T-helper 2 cell treated with Interferon-gamma antibody and Interleukin-4, amounts not matched to agents 5 μg/mL and 100 μg/mL, for 36 hours (primary cell): ENCODE measurements around the gene TLX1.
"Not testable (repeated sequence)": the region's sequence is repeated elsewhere in the genome, so short reads cannot be mapped to it uniquely, and the experiment has no call there.

Source experiments
- DNase-seq: peaks from one replicate; pipeline ENCODE4 v3.0.0; 2021; ENCODE audit warnings: low spot score
- H3K27ac Mint-ChIP-seq: one replicate; pipeline ENCODE4 v1.8.0; 2021; ENCODE audit warnings: mild to moderate bottlenecking, mixed read lengths
- H3K27me3 Mint-ChIP-seq: one replicate; pipeline ENCODE4 v1.8.0; 2021; ENCODE audit warnings: low read depth, mixed read lengths
- H3K36me3 Mint-ChIP-seq: one replicate; pipeline ENCODE4 v1.8.0; 2021; ENCODE audit warnings: low read depth, mixed read lengths
- H3K4me1 Mint-ChIP-seq: one replicate; pipeline ENCODE4 v1.8.0; 2021; ENCODE audit warnings: low read depth, mixed read lengths
- H3K4me3 Mint-ChIP-seq: one replicate; pipeline ENCODE4 v1.8.0; 2022; ENCODE audit warnings: mild to moderate bottlenecking, moderate library complexity, mixed read lengths
- H3K9me3 Mint-ChIP-seq: one replicate; pipeline ENCODE4 v1.8.0; 2021; ENCODE audit warnings: mixed read lengths

TLX1 gene

DNA sequence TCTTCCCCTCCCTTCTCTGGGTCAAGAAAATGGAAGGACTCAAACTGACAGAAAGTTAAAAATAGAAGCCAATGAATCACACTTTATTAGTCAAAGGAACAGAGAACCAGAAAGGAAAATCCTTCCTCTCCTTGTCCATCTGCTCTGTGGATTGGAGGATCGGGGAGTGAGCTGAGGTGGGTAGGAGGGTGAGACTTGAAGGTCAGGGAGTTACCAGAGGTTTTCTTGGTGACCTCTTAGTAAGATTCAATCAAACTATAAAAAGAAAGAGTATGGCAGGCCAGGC lies 12.2 kb downstream of the TLX1 start:
- H3K4me3 Mint-ChIP-seq, result no peak overlapping the region

DNA sequence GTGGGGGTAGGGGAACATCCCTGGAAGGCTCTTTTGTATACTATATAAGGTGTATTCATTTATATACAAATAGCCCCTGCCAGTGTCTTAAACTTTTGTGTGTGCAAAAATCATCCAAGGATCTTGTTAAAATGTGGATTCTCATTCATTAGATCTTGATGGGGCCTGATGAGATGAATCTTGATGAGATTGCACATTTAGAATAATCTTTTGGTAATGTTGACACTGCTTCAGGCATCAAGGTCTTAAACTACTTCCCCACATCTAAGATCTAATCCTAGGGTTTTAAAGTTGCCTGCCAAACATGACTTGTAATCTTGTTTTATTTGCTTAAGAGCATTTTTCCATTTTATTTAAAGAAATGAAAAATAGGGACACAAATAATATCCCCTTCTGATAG lies 13.0 kb downstream of the TLX1 start:
- H3K27me3 Mint-ChIP-seq, result peaks cover 91% of the 10 kb centered on the region
- H3K4me1 Mint-ChIP-seq, result peaks cover 4% of the 10 kb centered on the region

More for the DNA sequence above, 12.2 kb downstream of the TLX1 start:
- Mint-ChIP-seq H3K27me3 (peaks cover 93% of the 10 kb centered on the region), H3K4me1 (peaks cover 4% of the 10 kb centered on the region), H3K36me3 (no peaks in the 10 kb centered on the region), H3K9me3 (no peaks in the 10 kb centered on the region), H3K27ac (no peak overlapping the region)
- no peak for DNase-seq

GRCh38 chr10:101145145-101145544 lies 14.0 kb downstream of the TLX1 start:
- Mint-ChIP-seq H3K27me3 (peaks cover 91% of the 10 kb centered on the region), H3K9me3 (no peaks in the 10 kb centered on the region), H3K27ac (no peak overlapping the region), H3K4me1 (peaks cover 4% of the 10 kb centered on the region), H3K36me3 (no peaks in the 10 kb centered on the region), H3K4me3 (no peak overlapping the region)
- DNase-seq, result no peak

More for the DNA sequence above, 13.0 kb downstream of the TLX1 start:
- DNase-seq, result no peak
- Mint-ChIP-seq H3K36me3 (no peaks in the 10 kb centered on the region), H3K27ac (no peak overlapping the region), H3K9me3 (no peaks in the 10 kb centered on the region), H3K4me3 (no peak overlapping the region)

GRCh38 chr10:101145750-101146391 lies 14.8 kb downstream of the TLX1 start:
- DNase-seq, result no peak
- H3K9me3 Mint-ChIP-seq, result no peaks in the 10 kb centered on the region
- H3K4me3 Mint-ChIP-seq, result no peak overlapping the region
- peaks cover 4% of the 10 kb centered on the region for H3K4me1 Mint-ChIP-seq
- H3K27me3 Mint-ChIP-seq, result peaks cover 92% of the 10 kb centered on the region
- H3K36me3 Mint-ChIP-seq, result no peaks in the 10 kb centered on the region
- H3K27ac Mint-ChIP-seq, result no peak overlapping the region

GRCh38 chr10:101146392-101147251 lies 15.5 kb downstream of the TLX1 start:
- Mint-ChIP-seq H3K27me3 (peaks cover 91% of the 10 kb centered on the region), H3K27ac (no peak overlapping the region), H3K36me3 (no peaks in the 10 kb centered on the region), H3K9me3 (no peaks in the 10 kb centered on the region), H3K4me3 (no peak overlapping the region), H3K4me1 (peaks cover 4% of the 10 kb centered on the region)
- no peak for DNase-seq

DNA sequence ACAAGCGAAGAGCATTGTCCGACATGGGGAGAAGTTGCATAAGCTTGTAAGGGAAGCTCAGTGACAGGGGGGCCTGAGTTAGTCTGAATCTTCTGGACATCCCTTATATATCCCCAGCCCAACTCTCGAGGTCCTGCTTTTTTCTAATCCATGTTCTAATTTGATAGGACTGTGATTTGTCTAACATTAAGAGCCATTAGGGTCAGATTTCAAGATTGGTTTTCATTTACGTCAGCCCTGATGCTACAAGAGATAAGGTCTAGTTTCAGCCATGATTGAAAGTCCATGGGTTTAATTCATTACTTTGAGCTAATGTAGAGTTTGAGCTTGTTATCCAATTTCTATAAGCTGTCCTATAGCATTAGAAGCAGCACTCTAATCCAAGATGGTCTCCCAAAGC lies 20.3 kb downstream of the TLX1 start:
- Mint-ChIP-seq H3K27me3 (peaks cover 57% of the 10 kb centered on the region), H3K4me1 (no peaks in the 10 kb centered on the region), H3K9me3 (no peaks in the 10 kb centered on the region), H3K36me3 (no peaks in the 10 kb centered on the region), H3K27ac (no peak overlapping the region), H3K4me3 (no peak overlapping the region)
- DNase-seq, result no peak

- H3K4me3 Mint-ChIP-seq, result no peak overlapping the region
- H3K27me3 Mint-ChIP-seq, result peaks cover 50% of the 10 kb centered on the region
- no peaks in the 10 kb centered on the region for H3K4me1 Mint-ChIP-seq
- no peak overlapping the region for H3K27ac Mint-ChIP-seq
- no peaks in the 10 kb centered on the region for H3K9me3 Mint-ChIP-seq
- DNase-seq, result no peak
- no peaks in the 10 kb centered on the region for H3K36me3 Mint-ChIP-seq
Measured at GRCh38 chr10:101152316-101152715, 21.2 kb downstream of the TLX1 start.

DNA sequence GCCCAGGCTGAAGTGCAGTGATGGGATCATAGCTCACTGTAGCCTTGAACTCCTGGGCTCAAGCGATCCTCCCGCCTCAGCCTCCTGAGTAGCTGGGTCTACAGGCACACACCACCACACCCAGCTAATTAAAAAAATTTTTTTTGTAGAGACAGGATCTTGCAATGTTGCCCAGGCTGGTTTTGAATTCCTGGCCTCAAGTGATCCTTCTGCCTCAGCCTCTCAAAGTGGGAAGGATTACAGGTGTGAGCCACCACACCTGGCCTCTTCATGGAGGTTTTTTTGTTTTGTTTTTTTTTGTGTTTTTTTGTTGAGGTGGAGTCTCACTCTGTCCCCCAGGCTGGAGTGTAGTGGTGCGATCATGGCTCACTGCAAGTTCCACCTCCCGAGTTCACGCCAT lies 23.4 kb downstream of the TLX1 start:
- not testable (repeated sequence) for H3K4me3 Mint-ChIP-seq, H3K9me3 Mint-ChIP-seq, H3K36me3 Mint-ChIP-seq, DNase-seq, H3K4me1 Mint-ChIP-seq, H3K27ac Mint-ChIP-seq
- H3K27me3 Mint-ChIP-seq, result peaks cover 38% of the 10 kb centered on the region

DNA sequence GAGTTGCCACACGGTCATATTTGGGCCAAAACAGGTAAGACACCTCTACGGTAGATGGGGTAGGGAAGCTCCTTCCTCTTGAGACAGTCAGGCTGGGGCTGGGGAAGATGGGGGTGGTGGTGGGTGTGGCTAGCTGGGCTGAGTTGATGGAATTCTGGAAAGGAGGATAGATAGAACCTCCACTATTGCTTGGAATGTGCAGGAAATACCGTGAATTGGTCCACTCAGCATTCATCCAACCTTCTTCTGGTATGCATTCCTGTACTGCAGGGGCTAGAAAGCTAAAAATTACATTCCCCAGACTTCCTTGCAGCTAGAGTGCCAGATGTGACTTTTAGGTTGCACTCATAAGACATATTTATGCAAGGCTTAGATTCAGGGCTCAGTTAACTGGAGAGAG lies 24.8 kb downstream of the TLX1 start:
- Mint-ChIP-seq H3K4me3 (no peak overlapping the region), H3K9me3 (no peaks in the 10 kb centered on the region), H3K4me1 (no peaks in the 10 kb centered on the region), H3K27ac (no peak overlapping the region), H3K36me3 (no peaks in the 10 kb centered on the region), H3K27me3 (peaks cover 30% of the 10 kb centered on the region)
- no peak for DNase-seq

DNA sequence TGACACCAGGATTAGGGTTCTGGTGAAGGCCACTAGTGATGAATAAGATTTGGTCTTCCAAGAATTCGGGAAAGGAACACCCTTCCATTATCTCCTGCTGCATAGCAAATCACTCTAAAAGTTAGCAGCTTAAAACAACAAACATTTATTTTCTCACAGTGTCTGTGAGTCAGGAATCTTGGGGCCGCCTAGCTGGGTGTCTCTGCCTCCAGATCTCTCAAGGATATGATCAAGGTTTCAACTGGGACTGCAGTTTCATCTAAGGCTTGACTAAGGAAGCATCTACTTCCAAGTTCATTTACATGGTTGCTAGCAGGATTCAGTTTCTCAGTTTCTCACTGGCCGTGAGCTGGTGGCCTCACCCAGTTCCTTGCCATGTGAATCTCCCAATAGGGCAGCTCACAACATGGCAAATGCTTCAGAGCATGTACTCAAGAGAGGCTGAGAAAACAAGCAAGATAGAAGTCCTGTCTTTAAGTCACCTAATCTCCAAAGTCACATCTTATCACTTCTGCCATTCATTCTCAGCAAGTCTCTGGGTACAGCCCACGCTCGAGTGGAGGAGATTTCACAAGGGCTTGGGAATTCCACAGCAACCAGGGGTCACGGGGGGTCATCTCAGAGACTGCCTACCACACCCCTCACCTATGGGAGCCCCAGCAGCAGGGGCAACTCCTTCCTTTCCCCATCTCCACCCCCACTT lies 26.8 kb downstream of the TLX1 start:
- Mint-ChIP-seq H3K27me3 (peaks cover 33% of the 10 kb centered on the region), H3K9me3 (no peaks in the 10 kb centered on the region), H3K27ac (no peak overlapping the region), H3K4me3 (no peak overlapping the region), H3K4me1 (peaks cover 10% of the 10 kb centered on the region), H3K36me3 (no peaks in the 10 kb centered on the region)
- DNase-seq, result no peak

- Mint-ChIP-seq H3K4me1 (peaks cover 10% of the 10 kb centered on the region), H3K36me3 (no peaks in the 10 kb centered on the region), H3K9me3 (no peaks in the 10 kb centered on the region), H3K27ac (no peak overlapping the region), H3K27me3 (peaks cover 35% of the 10 kb centered on the region), H3K4me3 (no peak overlapping the region)
- DNase-seq, result no peak
Measured at GRCh38 chr10:101158459-101159058, 27.5 kb downstream of the TLX1 start.

DNA sequence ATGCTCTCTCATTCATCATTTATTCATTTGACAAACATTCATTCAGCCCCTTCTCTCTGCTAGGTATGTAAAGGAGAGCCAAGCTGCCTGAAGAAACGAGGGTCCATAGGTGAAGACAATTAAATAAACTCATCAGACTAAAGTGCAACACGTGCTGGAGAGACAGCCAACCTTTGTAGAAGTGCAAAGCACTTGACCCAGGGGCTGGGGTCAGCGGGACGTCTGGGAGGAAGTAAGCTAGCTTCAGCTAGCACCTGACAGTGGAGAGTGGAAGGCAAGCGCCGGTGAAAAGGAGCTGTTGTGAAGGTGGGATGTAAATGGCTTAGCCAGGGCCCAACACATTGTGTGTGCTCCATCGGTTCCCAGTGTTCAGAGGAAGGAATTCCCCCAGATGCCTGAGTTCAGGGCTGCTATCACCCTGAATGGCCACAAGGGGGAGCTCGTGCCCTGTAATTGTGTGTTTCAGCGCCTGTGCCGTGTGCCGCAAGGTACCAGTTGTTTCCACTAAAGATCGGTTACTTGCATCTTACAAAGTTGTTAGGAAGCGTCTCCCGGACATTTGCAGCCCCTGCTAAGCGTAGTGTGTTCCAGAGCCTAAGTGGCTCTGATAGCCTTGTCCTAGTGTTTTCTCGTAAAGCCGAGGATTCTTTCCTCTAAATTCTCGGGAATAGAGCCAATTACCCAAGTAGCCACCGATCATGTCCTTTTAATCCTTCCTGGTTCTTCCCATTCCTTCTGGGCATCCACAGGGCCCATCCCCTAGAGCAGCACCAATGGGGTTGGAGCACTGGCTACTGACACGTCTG lies 30.6 kb downstream of the TLX1 start:
- no peak overlapping the region for H3K4me3 Mint-ChIP-seq
- H3K4me1 Mint-ChIP-seq, result peaks cover 10% of the 10 kb centered on the region
- DNase-seq, result peak; percentile 60
- no peaks in the 10 kb centered on the region for H3K9me3 Mint-ChIP-seq
- peaks cover 48% of the 10 kb centered on the region for H3K27me3 Mint-ChIP-seq
- H3K27ac Mint-ChIP-seq, result no peak overlapping the region
- no peaks in the 10 kb centered on the region for H3K36me3 Mint-ChIP-seq

DNA sequence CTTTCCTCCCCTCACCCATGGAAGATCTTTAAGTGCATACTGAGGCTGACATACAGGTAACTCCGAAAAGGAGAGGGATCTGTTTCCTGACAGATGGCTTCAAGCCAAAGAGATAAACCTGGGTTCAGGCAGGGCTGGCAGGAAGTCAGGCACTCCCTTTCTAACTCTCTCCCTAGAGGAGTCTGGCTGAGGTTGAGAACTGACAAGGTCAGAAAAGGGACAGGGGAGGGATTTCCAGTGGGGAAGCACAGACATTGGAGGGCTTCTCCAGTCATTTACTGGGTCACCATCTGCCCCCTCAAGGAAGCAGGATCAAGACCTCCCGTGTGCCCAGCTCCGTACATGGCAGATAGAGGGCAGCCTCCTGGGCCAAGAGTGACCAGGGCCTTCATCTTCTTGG lies 31.6 kb downstream of the TLX1 start:
- Mint-ChIP-seq H3K36me3 (no peaks in the 10 kb centered on the region), H3K4me1 (peaks cover 10% of the 10 kb centered on the region), H3K27me3 (peaks cover 51% of the 10 kb centered on the region), H3K4me3 (no peak overlapping the region), H3K9me3 (no peaks in the 10 kb centered on the region), H3K27ac (no peak overlapping the region)
- no peak for DNase-seq
